ENCODE results near the gene SDK2.

Gene SDK2

GRCh38 chr17:73289549-73290254 lies 354.5 kb downstream of the SDK2 start:
- no peak for DNase-seq

GRCh38 chr17:73288534-73289302 lies 355.5 kb downstream of the SDK2 start:
- DNase-seq = no peak

- no peak for DNase-seq
These were observed 357.4 kb downstream of the SDK2 start for GRCh38 chr17:73286863-73287296.

- DNase-seq = no peak
These were observed 358.1 kb downstream of the SDK2 start for GRCh38 chr17:73285916-73286862.

DNA sequence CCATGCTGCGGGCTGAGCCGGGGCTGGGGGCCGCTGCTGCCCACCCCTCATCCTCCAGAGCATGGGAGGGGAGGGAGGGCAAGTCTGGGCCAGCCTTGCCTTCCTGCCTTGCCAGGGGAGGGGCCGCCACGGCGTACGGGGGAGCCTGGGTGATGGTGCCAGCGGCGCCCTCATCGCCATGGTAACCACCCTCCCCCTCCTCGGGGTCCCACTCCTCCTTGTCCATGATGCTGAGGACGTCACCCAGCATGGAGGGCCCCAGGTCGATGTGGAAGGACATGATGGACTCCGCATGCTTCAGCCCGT lies 358.7 kb downstream of the SDK2 start:
- no peak for DNase-seq

DNA sequence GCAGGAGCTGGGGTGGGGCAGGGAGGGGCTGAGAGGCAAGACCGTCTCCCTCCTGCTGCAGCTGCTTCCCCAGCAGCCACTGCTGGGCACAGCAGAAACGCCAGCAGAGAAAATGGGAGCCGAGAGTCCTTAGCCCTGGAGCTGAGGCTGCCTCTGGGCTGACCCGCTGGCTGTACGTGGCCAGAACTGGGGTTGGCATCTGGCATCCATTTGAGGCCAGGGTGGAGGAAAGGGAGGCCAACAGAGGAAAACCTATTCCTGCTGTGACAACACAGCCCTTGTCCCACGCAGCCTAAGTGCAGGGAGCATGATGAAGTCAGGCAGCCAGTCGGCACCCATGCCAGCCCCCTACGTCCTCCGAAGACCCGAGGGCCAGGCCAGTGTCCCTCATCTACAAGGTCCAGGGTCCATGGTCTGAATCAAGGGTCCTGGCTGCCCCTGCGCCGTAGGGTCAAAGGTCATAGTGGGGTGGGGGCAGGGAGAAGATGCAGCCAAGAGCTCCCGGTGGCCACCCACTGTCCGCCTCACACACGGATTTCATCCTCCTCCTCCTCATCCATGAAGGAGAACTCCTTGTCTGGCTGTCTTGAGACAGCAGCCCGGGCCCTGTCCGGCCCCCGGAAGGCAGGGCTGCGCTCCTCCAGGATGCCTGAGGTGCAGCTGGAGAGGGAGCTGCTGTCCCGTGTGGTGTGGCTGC lies 359.2 kb downstream of the SDK2 start:
- DNase-seq = no peak

Measured in NCI-H1417 treated with DMSO at 0.1 percent for 48 hours (cell line).